ENCODE results near the gene C19orf53. TPM values are rescaled to one million over a fixed set of nuclear protein-coding genes. Genes with fewer than 3 reads are reported as not detected.

The C19orf53 gene
- total and polyA plus RNA-seq, 2 donors (not counting 1 experiment from before 2014, with no cell fraction given), result 58.8 to 146 TPM

- Histone ChIP-seq H3K27me3 (ENCODE audit: control insufficient read depth, insufficient read depth, low read length) (no peaks in the 10 kb centered on the region), H3K27ac (ENCODE audit: insufficient read depth, low read length) (no peak overlapping the region), H3K36me3 (ENCODE audit: control insufficient read depth, insufficient read depth, low read length) (peaks cover 11% of the 10 kb centered on the region), H2AFZ (ENCODE audit: low read length) (no peak overlapping the region), H3K4me2 (ENCODE audit: extremely low read depth, insufficient read depth, low read length) (no peak overlapping the region), H3K9ac (ENCODE audit: insufficient read depth, low read length) (no peak overlapping the region), H3K9me3 (ENCODE audit: control insufficient read depth, insufficient read depth, low read depth, low read length) (no peaks in the 10 kb centered on the region), H3K4me3 (replicated peaks in 1 of 4; ENCODE audit: control extremely low read depth in 1 of 4, insufficient read depth in 1 of 4, low read depth in 3 of 4, low read length in 4 of 4) (no peak overlapping the region), H4K20me1 (ENCODE audit: control insufficient read depth, extremely low read depth, insufficient read depth, low read length) (no peaks in the 10 kb centered on the region), H3K79me2 (ENCODE audit: control insufficient read depth, insufficient read depth, low read length) (no peaks in the 10 kb centered on the region), H3K4me1 (ENCODE audit: control insufficient read depth, extremely low read depth, insufficient read depth, low read length) (no peaks in the 10 kb centered on the region)
- TF ChIP-seq CTCF (conservative IDR thresholded peaks at IDR 0.05 in 1 of 2, IDR thresholded peaks at IDR 0.05 in 1 of 2; ENCODE audit: low read depth in 1 of 2, low read length in 2 of 2), result no peak
- TF ChIP-seq EZH2 (IDR thresholded peaks at IDR 0.05; ENCODE audit: low read length, missing control alignments), result no peak
- DNase-seq (ENCODE audit: low read depth in 2 of 2), result no peak
These were observed 50.4 kb downstream of the C19orf53 start for GRCh38 chr19:13824703-13825102.

GRCh38 chr19:13825489-13826441 is 51.5 kb downstream of the C19orf53 start:
- Histone ChIP-seq H3K36me3 (ENCODE audit: control insufficient read depth, insufficient read depth, low read length) (peaks cover 11% of the 10 kb centered on the region), H3K9ac (ENCODE audit: insufficient read depth, low read length) (no peak overlapping the region)

More at GRCh38 chr19:13825489-13826441, 51.5 kb downstream of the C19orf53 start:
- Histone ChIP-seq H2AFZ (ENCODE audit: low read length) (no peak overlapping the region), H3K79me2 (ENCODE audit: control insufficient read depth, insufficient read depth, low read length) (no peaks in the 10 kb centered on the region), H3K9me3 (ENCODE audit: control insufficient read depth, insufficient read depth, low read depth, low read length) (no peaks in the 10 kb centered on the region), H4K20me1 (ENCODE audit: control insufficient read depth, extremely low read depth, insufficient read depth, low read length) (no peaks in the 10 kb centered on the region), H3K27ac (ENCODE audit: insufficient read depth, low read length) (no peak overlapping the region), H3K27me3 (ENCODE audit: control insufficient read depth, insufficient read depth, low read length) (no peaks in the 10 kb centered on the region), H3K4me3 (replicated peaks in 1 of 4; ENCODE audit: control extremely low read depth in 1 of 4, insufficient read depth in 1 of 4, low read depth in 3 of 4, low read length in 4 of 4) (no peak overlapping the region), H3K4me1 (ENCODE audit: control insufficient read depth, extremely low read depth, insufficient read depth, low read length) (no peaks in the 10 kb centered on the region), H3K4me2 (ENCODE audit: extremely low read depth, insufficient read depth, low read length) (no peak overlapping the region)
- no peak for TF ChIP-seq CTCF (conservative IDR thresholded peaks at IDR 0.05 in 1 of 2, IDR thresholded peaks at IDR 0.05 in 1 of 2; ENCODE audit: low read depth in 1 of 2, low read length in 2 of 2)
- TF ChIP-seq EZH2 (IDR thresholded peaks at IDR 0.05; ENCODE audit: low read length, missing control alignments), result no peak
- no peak for DNase-seq (ENCODE audit: low read depth in 2 of 2)

Measured in fibroblast of lung (primary cell).